OCI-LY7 (cell line): ENCODE measurements around the gene PMCH. TPM values are rescaled to one million over a fixed set of nuclear protein-coding genes. Genes with fewer than 3 reads are reported as not detected.

Experiments
- BruUV-seq: library from RNA; stranded (reverse); fragments of 400-500 nt; replicated peaks from 2 replicates; lab custom pipeline; 2021; lab: Mats Ljungman, UMichigan
- CTCF ChIA-PET: fragments of 300-600 bp; sonication (Branson Sonifier 250); formaldehyde crosslinking; loops from one replicate; lab custom pipeline; 2022; ENCODE audit warnings: antibody characterized with exemption; ENCODE audit not compliant: unreplicated experiment; lab: Charles Lee
- POLR2A ChIA-PET: fragments of 300-600 bp; sonication (Branson Sonifier 250); formaldehyde crosslinking; loops from one replicate; lab custom pipeline; 2022; ENCODE audit warnings: antibody characterized with exemption; lab: Charles Lee
- DNase-seq: peaks from one replicate; pipeline ENCODE4 v3.0.0-alpha.2; 2015; ENCODE audit warnings: low spot score
- H2AFZ ChIP-seq: fragments of 200-600 bp; sonication (generic), shearing (Covaris generic); 2 replicates; pipeline ENCODE4 v1.6.1; 2014; ENCODE audit warnings: mild to moderate bottlenecking, antibody characterized with exemption, low read length, moderate library complexity
- H3K27ac ChIP-seq: fragments of 200-600 bp; sonication (generic); 2 replicates; pipeline ENCODE4 v1.5.1; 2014; ENCODE audit warnings: mixed run types, low read depth, mild to moderate bottlenecking, moderate library complexity, low read length, inconsistent platforms; ENCODE audit not compliant: poor library complexity, severe bottlenecking
- H3K36me3 ChIP-seq: fragments of 200-600 bp; sonication (generic); 2 replicates; pipeline ENCODE4 v1.6.1; 2014; ENCODE audit warnings: mild to moderate bottlenecking, antibody characterized with exemption, low read length, moderate library complexity, mixed read lengths; ENCODE audit not compliant: insufficient read depth
- H3K4me1 ChIP-seq: fragments of 200-600 bp; sonication (generic); 2 replicates; pipeline ENCODE4 v1.5.1; 2014; ENCODE audit warnings: mild to moderate bottlenecking, low read length; ENCODE audit not compliant: insufficient read depth, poor library complexity, severe bottlenecking
- H3K4me2 ChIP-seq: fragments of 200-600 bp; sonication (generic); 2 replicates; pipeline ENCODE4 v1.6.1; 2014; ENCODE audit warnings: mild to moderate bottlenecking, low read length
- H3K4me3 ChIP-seq: fragments of 200-600 bp; sonication (generic); 2 replicates; pipeline ENCODE4 v1.5.1; 2014; ENCODE audit warnings: mild to moderate bottlenecking, low read depth, low read length; ENCODE audit not compliant: poor library complexity, severe bottlenecking
- H3K79me2 ChIP-seq: fragments of 200-600 bp; sonication (generic); 2 replicates; pipeline ENCODE4 v1.6.1; 2016; ENCODE audit warnings: low read depth, mild to moderate bottlenecking, low read length, moderate library complexity, mixed read lengths; ENCODE audit not compliant: insufficient read depth
- H3K9me2 ChIP-seq: fragments of 200-600 bp; sonication (generic); 2 replicates; pipeline ENCODE4 v1.6.1; 2016; ENCODE audit warnings: mild to moderate bottlenecking, low read length, mixed read lengths; ENCODE audit not compliant: insufficient read depth
- H3K9me3 ChIP-seq: fragments of 200-600 bp; sonication (generic); 2 replicates; pipeline ENCODE4 v1.6.1; 2014; ENCODE audit warnings: mild to moderate bottlenecking, mixed run types, low read length, mixed read lengths
- H4K20me1 ChIP-seq: fragments of 200-600 bp; sonication (generic); 2 replicates; pipeline ENCODE4 v1.6.1; 2014; ENCODE audit warnings: mild to moderate bottlenecking, antibody characterized with exemption, low read length, moderate library complexity, mixed read lengths; ENCODE audit not compliant: insufficient read depth
- EZH2phosphoT487 ChIP-seq: fragments of 200-600 bp; sonication (generic); IDR thresholded peaks from 2 replicates; pipeline ENCODE4 v1.6.1; 2018; ENCODE audit warnings: low read depth, borderline replicate concordance, mild to moderate bottlenecking, mixed run types, antibody characterized with exemption, low read length, moderate library complexity, mixed read lengths
- intact Hi-C: fragments of 100-400 bp; cut with micrococcal nuclease; formaldehyde crosslinking; loops from one replicate; pipeline ENCODE4 v1.10.0; 2022; ENCODE audit not compliant: unreplicated experiment
- total RNA-seq, 2 experiments: library from RNA; depleted of rRNA in 1 of 2; stranded (reverse); fragments of >200 nt in 1 of 2; shearing (Covaris generic) in 1 of 2; gene quantifications; 2 replicates each; pipeline ENCODE4 v1.2.3, GENCODE V29; 2014 to 2022
- TF ChIP-seq, protein P1 (sequence below): fragments of 200-600 bp; sonication (generic); conservative IDR thresholded peaks from 2 replicates; pipeline ENCODE4 v1.5.1; 2014; ENCODE audit warnings: mild to moderate bottlenecking, antibody characterized with exemption, low read length, moderate library complexity, mixed read lengths

Gene PMCH
- total RNA-seq, 2 experiments from 2014 or later, result not detected

- Histone ChIP-seq H3K4me1 (no peaks in the 10 kb centered on the region), H2AFZ (no peak overlapping the region), H3K9me3 (no peaks in the 10 kb centered on the region), H3K4me3 (no peak overlapping the region), H4K20me1 (no peaks in the 10 kb centered on the region), H3K4me2 (no peak overlapping the region), H3K36me3 (peaks cover 60% of the 10 kb centered on the region), H3K9me2 (no peaks in the 10 kb centered on the region), H3K27ac (no peak overlapping the region), H3K79me2 (no peaks in the 10 kb centered on the region)
- no peak for TF ChIP-seq EZH2phosphoT487
- TF ChIP-seq, protein P1, sequence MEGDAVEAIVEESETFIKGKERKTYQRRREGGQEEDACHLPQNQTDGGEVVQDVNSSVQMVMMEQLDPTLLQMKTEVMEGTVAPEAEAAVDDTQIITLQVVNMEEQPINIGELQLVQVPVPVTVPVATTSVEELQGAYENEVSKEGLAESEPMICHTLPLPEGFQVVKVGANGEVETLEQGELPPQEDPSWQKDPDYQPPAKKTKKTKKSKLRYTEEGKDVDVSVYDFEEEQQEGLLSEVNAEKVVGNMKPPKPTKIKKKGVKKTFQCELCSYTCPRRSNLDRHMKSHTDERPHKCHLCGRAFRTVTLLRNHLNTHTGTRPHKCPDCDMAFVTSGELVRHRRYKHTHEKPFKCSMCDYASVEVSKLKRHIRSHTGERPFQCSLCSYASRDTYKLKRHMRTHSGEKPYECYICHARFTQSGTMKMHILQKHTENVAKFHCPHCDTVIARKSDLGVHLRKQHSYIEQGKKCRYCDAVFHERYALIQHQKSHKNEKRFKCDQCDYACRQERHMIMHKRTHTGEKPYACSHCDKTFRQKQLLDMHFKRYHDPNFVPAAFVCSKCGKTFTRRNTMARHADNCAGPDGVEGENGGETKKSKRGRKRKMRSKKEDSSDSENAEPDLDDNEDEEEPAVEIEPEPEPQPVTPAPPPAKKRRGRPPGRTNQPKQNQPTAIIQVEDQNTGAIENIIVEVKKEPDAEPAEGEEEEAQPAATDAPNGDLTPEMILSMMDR, result no peak
- intact Hi-C loops, result no loop called here
- POLR2A ChIA-PET, result interaction anchor here (0.6 to 0.8 kb wide), 3 partner anchors 61 to 412 kb away, joined by 3 to 5 read pairs (median 3); no protein-coding TSS in a partner anchor
- no TSS peak for BruUV-seq
- CTCF ChIA-PET, result no interaction called here
- no peak for DNase-seq
These were observed 15.0 kb downstream of the PMCH start for GRCh38 chr12:102182635-102183034.

- POLR2A ChIA-PET, result no interaction called here
- no peaks in the 10 kb centered on the region for H3K9me3 ChIP-seq
- CTCF ChIA-PET, result no interaction called here
- no peak overlapping the region for H3K4me3 ChIP-seq
- H4K20me1 ChIP-seq, result no peaks in the 10 kb centered on the region
- H3K4me1 ChIP-seq, result no peaks in the 10 kb centered on the region
- H3K36me3 ChIP-seq, result peaks cover 65% of the 10 kb centered on the region
- H3K79me2 ChIP-seq, result no peaks in the 10 kb centered on the region
- H3K9me2 ChIP-seq, result no peaks in the 10 kb centered on the region
- DNase-seq, result no peak
- no TSS peak for BruUV-seq
- H3K4me2 ChIP-seq, result no peak overlapping the region
- H3K27ac ChIP-seq, result no peak overlapping the region
- intact Hi-C loops, result no loop called here
- no peak overlapping the region for H2AFZ ChIP-seq
- TF ChIP-seq EZH2phosphoT487, result no peak
- TF ChIP-seq, protein P1, result no peak
These were observed 22.9 kb downstream of the PMCH start for GRCh38 chr12:102174761-102175160.

- BruUV-seq, result no TSS peak
- H3K27ac ChIP-seq, result no peak overlapping the region
- H3K9me3 ChIP-seq, result no peaks in the 10 kb centered on the region
- H3K4me2 ChIP-seq, result no peak overlapping the region
- no peaks in the 10 kb centered on the region for H3K4me1 ChIP-seq
- DNase-seq, result no peak
- no peaks in the 10 kb centered on the region for H3K79me2 ChIP-seq
- H2AFZ ChIP-seq, result no peak overlapping the region
- intact Hi-C loops, result no loop called here
- H3K4me3 ChIP-seq, result no peak overlapping the region
- no peaks in the 10 kb centered on the region for H3K9me2 ChIP-seq
- CTCF ChIA-PET, result no interaction called here
- no peak for TF ChIP-seq EZH2phosphoT487
- TF ChIP-seq, protein P1, result no peak
- peaks cover 66% of the 10 kb centered on the region for H3K36me3 ChIP-seq
- H4K20me1 ChIP-seq, result no peaks in the 10 kb centered on the region
- POLR2A ChIA-PET, result interaction anchor here (1.1 kb wide), 1 partner anchor 14 kb away, joined by 4 read pairs; no protein-coding TSS in a partner anchor
These were observed 23.5 kb downstream of the PMCH start for GRCh38 chr12:102174117-102174516.
